Thoracic aorta (tissue), 2 donors: ENCODE results near the gene TRMT61A. TPM values are rescaled to one million over a fixed set of nuclear protein-coding genes. Genes with fewer than 3 reads are reported as not detected.

Experiments
- ATAC-seq: fragments of 150-250 bp; one replicate; pipeline ENCODE4 v1.8.0; 2017; ENCODE audit warnings: low read depth; ENCODE audit not compliant: insufficient number of reproducible peaks, low FRiP score
- DNase-seq: peaks from one replicate; pipeline ENCODE4 v3.0.0-alpha.2; 2020; ENCODE audit warnings: low spot score
- H3K27ac ChIP-seq, 2 donors: fragments of 200-600 bp; sonication (generic); 1 replicate in 1 of 2; 2 replicates in 1 of 2; pipeline ENCODE4 v1.5.1; 2016; ENCODE audit warnings: mild to moderate bottlenecking in 2 of 2, moderate library complexity in 2 of 2
- H3K27me3 ChIP-seq: fragments of 200-600 bp; sonication (generic); replicated peaks from 2 replicates; pipeline ENCODE4 v1.6.0; 2016; ENCODE audit warnings: mild to moderate bottlenecking; ENCODE audit not compliant: insufficient read depth
- H3K36me3 ChIP-seq: fragments of 200-600 bp; sonication (generic); one replicate; pipeline ENCODE4 v1.5.1; 2016
- H3K4me1 ChIP-seq, 2 donors: fragments of 200-600 bp; sonication (generic); 1 replicate in 1 of 2; 2 replicates in 1 of 2; pipeline versions ENCODE4 v1.5.1 to v1.6.0; 2016; ENCODE audit warnings: low read depth in 2 of 2, mild to moderate bottlenecking in 1 of 2; ENCODE audit not compliant: control insufficient read depth in 1 of 2
- H3K4me3 ChIP-seq: fragments of 200-600 bp; sonication (generic); 2 replicates; pipeline ENCODE4 v1.5.1; 2016; ENCODE audit warnings: mild to moderate bottlenecking
- H3K9me3 ChIP-seq: fragments of 200-600 bp; sonication (generic); 2 replicates; pipeline ENCODE4 v1.5.1; 2016
- CTCF ChIP-seq: fragments of 200-600 bp; sonication (generic); IDR thresholded peaks from one replicate; pipeline ENCODE4 v1.5.1; 2019; ENCODE audit warnings: antibody characterized with exemption
- total RNA-seq, 2 donors: library from RNA; depleted of rRNA; stranded (reverse); fragments of >200 nt; gene quantifications; one replicate each; pipeline versions ENCODE4 v1.1.0 to v1.2.3, GENCODE V29; 2016

Gene TRMT61A
- 10 to 100 TPM; 18.6 to 18.8 TPM for total RNA-seq

DNA sequence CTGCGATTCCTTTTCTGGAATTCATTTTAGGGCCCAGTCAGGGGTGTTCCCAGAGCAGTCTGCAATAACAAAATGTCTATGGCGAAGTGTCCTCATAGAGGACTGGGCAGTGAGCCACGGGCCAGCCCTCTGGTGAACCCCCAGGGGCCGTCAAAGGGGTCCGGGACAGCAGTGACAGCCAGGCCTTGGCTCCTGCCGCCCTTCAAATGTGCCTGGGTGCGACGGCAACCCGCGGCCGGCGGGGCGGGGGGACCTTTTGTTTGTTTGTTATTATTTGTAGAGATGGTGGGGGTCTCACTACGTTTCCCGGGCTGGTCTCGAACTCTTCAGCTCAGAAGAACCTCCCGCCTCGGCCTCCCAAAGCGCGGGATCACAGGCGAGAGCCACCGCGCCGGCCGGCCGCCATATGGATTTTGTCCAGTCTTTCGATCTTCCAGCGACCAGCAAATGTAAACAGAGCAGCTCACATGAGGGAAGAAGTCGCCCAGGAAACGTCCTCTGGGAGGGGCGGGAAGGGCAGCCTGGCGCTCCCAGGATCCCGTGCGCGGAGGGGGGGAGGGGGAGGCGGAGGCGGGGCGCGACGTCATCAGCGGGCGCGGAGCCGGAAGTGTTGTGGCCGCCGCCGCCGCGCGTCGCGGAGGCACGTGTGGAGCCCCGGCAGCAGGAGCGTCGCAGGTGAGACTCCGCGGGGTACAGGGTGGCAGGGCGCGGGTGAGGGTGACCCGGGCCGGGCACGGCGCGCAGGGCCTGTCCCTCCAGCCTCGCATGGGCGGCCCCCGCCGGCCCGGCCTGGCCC, at the start of gene TRMT61A:
TSS of gene TRMT61A (plus strand) at position 610 of the 796 bp plus-strand sequence. CDS start 783 bp downstream, outside the sequence.
- peak within 1 kb of the TSS; percentile 54 to 81 for H3K27ac ChIP-seq
- no peak for TF ChIP-seq CTCF
- peaks cover 21 to 45% of the 10 kb centered on the region in 2 donors for H3K4me1 ChIP-seq
- peak within 1 kb of the TSS; percentile 99 for H3K4me3 ChIP-seq
- no peaks in the 10 kb centered on the region for H3K9me3 ChIP-seq
- peaks cover under 1% of the 10 kb centered on the region for H3K36me3 ChIP-seq
- DNase-seq (peak; percentile 49), ATAC-seq (peak; percentile 81)
- no peaks in the 10 kb centered on the region for H3K27me3 ChIP-seq

- Histone ChIP-seq H3K4me1 (no peaks in the 10 kb centered on the region), H3K9me3 (no peaks in the 10 kb centered on the region), H3K27me3 (no peaks in the 10 kb centered on the region), H3K27ac (no peak overlapping the region), H3K4me3 (no peak overlapping the region), H3K36me3 (peaks cover 52% of the 10 kb centered on the region)
- no peak for TF ChIP-seq CTCF
- ATAC-seq (no peak), DNase-seq (no peak)
Measured at GRCh38 chr14:103480595-103480994, 48.4 kb upstream of the TRMT61A start.

DNA sequence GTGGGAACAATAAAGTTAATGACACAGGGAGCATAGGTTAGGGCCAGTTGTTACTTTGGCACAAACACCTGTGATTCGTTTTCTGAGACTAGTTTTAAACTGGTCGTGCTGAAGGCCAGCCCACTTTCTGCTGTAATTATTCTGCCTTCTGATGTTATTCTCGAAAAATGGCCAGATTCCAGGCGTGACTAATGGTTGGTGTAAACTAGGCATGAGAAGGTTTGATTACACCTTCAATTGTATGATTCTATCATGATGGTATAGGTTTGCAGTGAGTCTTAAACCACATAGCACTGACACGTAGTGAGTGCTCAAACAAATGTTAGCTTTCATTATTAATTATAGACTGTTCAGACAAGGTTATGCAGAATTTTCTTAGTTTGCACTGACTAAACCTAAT, 45.4 kb upstream of the TRMT61A start:
- peaks cover 32% of the 10 kb centered on the region for H3K36me3 ChIP-seq
- H3K9me3 ChIP-seq: no peaks in the 10 kb centered on the region
- H3K27me3 ChIP-seq: no peaks in the 10 kb centered on the region
- no peak for TF ChIP-seq CTCF
- DNase-seq: no peak
- no peak overlapping the region for H3K27ac ChIP-seq
- no peaks in the 10 kb centered on the region for H3K4me1 ChIP-seq
- H3K4me3 ChIP-seq: no peak overlapping the region
- no peak for ATAC-seq

GRCh38 chr14:103485504-103485903, 43.5 kb upstream of the TRMT61A start:
- Histone ChIP-seq H3K27me3 (no peaks in the 10 kb centered on the region), H3K9me3 (no peaks in the 10 kb centered on the region), H3K36me3 (peaks cover 23% of the 10 kb centered on the region), H3K4me3 (no peak overlapping the region), H3K4me1 (no peaks in the 10 kb centered on the region), H3K27ac (no peak overlapping the region)
- DNase-seq: no peak
- no peak for ATAC-seq
- TF ChIP-seq CTCF: no peak

- Histone ChIP-seq H3K9me3 (no peaks in the 10 kb centered on the region), H3K27me3 (no peaks in the 10 kb centered on the region), H3K27ac (no peak overlapping the region), H3K4me3 (no peak overlapping the region), H3K36me3 (peaks cover 9% of the 10 kb centered on the region), H3K4me1 (peaks cover 4 to 11% of the 10 kb centered on the region in 2 donors)
- DNase-seq: no peak
- TF ChIP-seq CTCF: no peak
- no peak for ATAC-seq
Measured at GRCh38 chr14:103488071-103488470, 40.9 kb upstream of the TRMT61A start.
